ENCODE data around the gene HTR1A.

The HTR1A gene

DNA sequence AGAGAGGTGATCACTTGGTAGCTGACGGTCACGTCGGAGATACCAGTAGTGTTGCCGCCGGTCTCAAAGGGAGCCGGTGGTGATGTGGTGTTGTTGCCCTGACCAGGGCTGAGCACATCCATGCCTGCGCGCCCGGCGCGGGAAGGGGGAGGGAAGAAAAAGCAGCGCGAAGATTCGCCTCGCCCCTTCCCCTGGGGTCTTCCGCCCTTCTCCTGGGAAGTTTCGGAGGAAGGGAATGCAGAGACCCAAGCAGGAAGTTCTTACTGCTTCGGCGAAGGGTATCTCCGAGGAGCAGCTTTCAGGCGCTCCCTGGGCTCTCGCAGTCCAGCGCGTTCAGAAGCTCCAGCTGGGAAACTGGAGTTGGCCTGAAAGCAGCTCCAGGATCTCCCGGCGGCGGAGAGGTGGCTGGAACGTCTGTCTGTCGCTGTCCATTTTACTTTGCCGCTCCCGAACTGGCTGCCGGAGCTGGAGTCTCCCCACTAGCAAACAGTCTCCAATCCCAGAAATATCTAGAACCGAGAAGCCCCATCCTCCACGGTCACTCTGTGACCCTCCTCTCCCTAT, 565 bp downstream of the HTR1A start:
- Histone ChIP-seq H3K9me3 (ENCODE audit: insufficient read depth, low read length) (peaks cover 6% of the 10 kb centered on the region; the same call in 1 of the 2 replicates), H3K36me3 (ENCODE audit: insufficient read depth, insufficient read length, low read length) (no peaks in the 10 kb centered on the region), H3K4me3 (ENCODE audit: insufficient read length, low read depth) (peak overlapping the region; percentile 18), H3K27me3 (ENCODE audit: insufficient read depth, insufficient read length) (peaks cover 32% of the 10 kb centered on the region), H3K9ac (ENCODE audit: insufficient read length, low read depth) (no peak overlapping the region), H3K4me1 (ENCODE audit: insufficient read depth, insufficient read length) (no peaks in the 10 kb centered on the region)
- DNase-seq (ENCODE audit: low read depth, low spot score), result no peak
- TF ChIP-seq YY1 (IDR thresholded peaks at IDR 0.05; ENCODE audit: insufficient read depth, insufficient read length) (no peak), SUZ12 (IDR thresholded peaks at IDR 0.05; ENCODE audit: extremely low read depth, insufficient read depth, insufficient read length) (no peak)

DNA sequence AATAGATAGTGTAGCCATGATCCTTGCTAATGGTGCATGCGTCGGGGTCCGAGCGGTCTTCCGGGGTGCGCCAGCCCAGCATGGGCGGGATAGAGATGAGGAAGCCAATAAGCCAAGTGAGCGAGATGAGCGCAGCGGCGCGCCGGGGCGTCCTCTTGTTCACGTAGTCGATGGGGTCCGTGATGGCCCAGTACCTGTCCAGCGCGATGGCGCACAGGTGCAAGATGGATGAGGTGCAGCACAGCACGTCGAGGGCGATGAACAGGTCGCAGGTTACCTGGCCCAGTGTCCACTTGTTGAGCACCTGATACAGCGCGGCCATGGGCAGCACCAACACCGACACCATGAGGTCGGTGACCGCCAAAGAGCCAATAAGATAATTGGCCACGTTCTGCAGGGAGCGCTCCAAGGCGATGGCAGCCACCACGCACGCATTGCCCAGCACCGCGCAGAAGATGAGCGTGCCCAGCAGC, 1.1 kb downstream of the HTR1A start:
- DNase-seq (ENCODE audit: low read depth, low spot score), result no peak
- Histone ChIP-seq H3K4me1 (ENCODE audit: insufficient read depth, insufficient read length) (no peaks in the 10 kb centered on the region), H3K36me3 (ENCODE audit: insufficient read depth, insufficient read length, low read length) (no peaks in the 10 kb centered on the region), H3K4me3 (ENCODE audit: insufficient read length, low read depth) (no peak overlapping the region), H3K9me3 (ENCODE audit: insufficient read depth, low read length) (peaks cover 6% of the 10 kb centered on the region; the same call in 1 of the 2 replicates), H3K9ac (ENCODE audit: insufficient read length, low read depth) (no peak overlapping the region), H3K27me3 (ENCODE audit: insufficient read depth, insufficient read length) (peaks cover 32% of the 10 kb centered on the region)
- no peak for TF ChIP-seq YY1 (IDR thresholded peaks at IDR 0.05; ENCODE audit: insufficient read depth, insufficient read length)
- TF ChIP-seq SUZ12 (IDR thresholded peaks at IDR 0.05; ENCODE audit: extremely low read depth, insufficient read depth, insufficient read length), result no peak
- no peak for TF ChIP-seq ZNF274 (IDR thresholded peaks at IDR 0.05; ENCODE audit: low read depth, low read length)

DNA sequence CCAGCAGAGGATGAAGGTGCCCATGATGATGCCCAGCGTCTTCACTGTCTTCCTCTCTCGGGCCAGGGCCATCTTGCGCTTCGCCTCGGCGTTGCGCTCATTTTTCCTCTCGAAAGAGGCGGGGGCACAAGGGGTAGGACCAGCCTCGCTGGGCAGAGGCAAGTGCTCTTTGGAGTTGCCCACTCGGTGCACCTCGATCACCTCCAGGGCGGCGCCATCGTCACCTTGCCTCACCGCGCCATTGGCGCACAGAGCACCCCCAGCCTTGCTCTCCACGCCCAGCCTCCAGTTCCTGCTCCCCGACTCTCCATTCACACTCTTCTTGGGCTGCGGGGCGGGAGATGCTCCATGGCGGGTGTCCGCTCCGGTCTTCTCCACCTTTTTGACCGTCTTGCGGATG, 1.6 kb downstream of the HTR1A start:
- no peaks in the 10 kb centered on the region for H3K36me3 ChIP-seq (ENCODE audit: insufficient read depth, insufficient read length, low read length)
- H3K9ac ChIP-seq (ENCODE audit: insufficient read length, low read depth), result no peak overlapping the region
- peaks cover 6% of the 10 kb centered on the region; the same call in 1 of the 2 replicates for H3K9me3 ChIP-seq (ENCODE audit: insufficient read depth, low read length)
- no peaks in the 10 kb centered on the region for H3K4me1 ChIP-seq (ENCODE audit: insufficient read depth, insufficient read length)
- TF ChIP-seq ZNF274 (IDR thresholded peaks at IDR 0.05; ENCODE audit: low read depth, low read length), result no peak
- no peak for TF ChIP-seq YY1 (IDR thresholded peaks at IDR 0.05; ENCODE audit: insufficient read depth, insufficient read length)
- no peak for TF ChIP-seq SUZ12 (IDR thresholded peaks at IDR 0.05; ENCODE audit: extremely low read depth, insufficient read depth, insufficient read length)
- H3K27me3 ChIP-seq (ENCODE audit: insufficient read depth, insufficient read length), result peaks cover 32% of the 10 kb centered on the region
- H3K4me3 ChIP-seq (ENCODE audit: insufficient read length, low read depth), result no peak overlapping the region
- DNase-seq (ENCODE audit: low read depth, low spot score), result no peak

DNA sequence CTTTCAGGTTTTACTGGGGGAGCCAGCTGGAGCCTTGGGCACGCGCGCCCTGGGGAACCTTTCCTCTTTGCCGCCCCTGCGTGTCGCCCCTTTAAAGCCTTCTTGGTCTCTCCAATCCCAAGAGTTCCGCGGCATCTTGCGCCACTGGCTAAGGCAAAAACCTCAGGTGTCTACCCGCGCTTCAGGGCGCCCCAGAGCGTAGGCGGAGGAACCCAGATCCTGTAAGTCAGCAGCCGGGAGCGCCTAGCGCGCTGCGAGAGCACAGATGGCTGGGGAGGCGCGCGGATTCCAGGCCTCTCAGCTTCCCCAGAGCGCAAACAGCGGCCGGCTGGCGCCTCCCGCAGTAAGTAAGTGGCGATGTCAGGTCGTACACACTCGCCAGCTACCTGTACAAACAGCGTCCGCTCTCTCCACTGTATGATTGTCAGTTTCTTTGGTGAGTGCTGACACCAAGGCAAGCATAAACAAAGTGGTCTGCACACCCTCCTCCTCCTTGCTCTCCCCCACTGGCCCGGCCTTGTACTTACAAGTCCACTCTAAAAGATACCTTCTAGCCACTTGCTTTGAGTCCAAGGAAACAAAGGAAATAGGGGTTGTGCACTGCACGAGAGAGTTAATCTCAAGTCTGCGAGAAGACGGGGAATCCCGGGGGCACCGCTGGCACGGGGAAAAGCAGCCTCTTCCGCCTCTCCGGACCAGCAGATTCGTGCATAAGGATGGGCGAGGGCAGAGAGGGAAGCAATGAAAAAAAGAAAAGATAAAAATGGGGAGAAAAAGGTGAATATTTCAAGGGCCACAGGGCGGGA, 2.9 kb downstream of the HTR1A start:
- Histone ChIP-seq H3K27me3 (ENCODE audit: insufficient read depth, insufficient read length) (peaks cover 32% of the 10 kb centered on the region), H3K4me3 (ENCODE audit: insufficient read length, low read depth) (peak overlapping the region; percentile 25), H3K9me3 (ENCODE audit: insufficient read depth, low read length) (peaks cover 6% of the 10 kb centered on the region; the same call in 1 of the 2 replicates), H3K9ac (ENCODE audit: insufficient read length, low read depth) (peak overlapping the region; percentile 38), H3K4me1 (ENCODE audit: insufficient read depth, insufficient read length) (no peaks in the 10 kb centered on the region), H3K36me3 (ENCODE audit: insufficient read depth, insufficient read length, low read length) (no peaks in the 10 kb centered on the region)
- peak; percentile 82 for DNase-seq (ENCODE audit: low read depth, low spot score)
- TF ChIP-seq YY1 (IDR thresholded peaks at IDR 0.05; ENCODE audit: insufficient read depth, insufficient read length), result no peak
- no peak for TF ChIP-seq ZNF274 (IDR thresholded peaks at IDR 0.05; ENCODE audit: low read depth, low read length)
- no peak for TF ChIP-seq SUZ12 (IDR thresholded peaks at IDR 0.05; ENCODE audit: extremely low read depth, insufficient read depth, insufficient read length)

DNA sequence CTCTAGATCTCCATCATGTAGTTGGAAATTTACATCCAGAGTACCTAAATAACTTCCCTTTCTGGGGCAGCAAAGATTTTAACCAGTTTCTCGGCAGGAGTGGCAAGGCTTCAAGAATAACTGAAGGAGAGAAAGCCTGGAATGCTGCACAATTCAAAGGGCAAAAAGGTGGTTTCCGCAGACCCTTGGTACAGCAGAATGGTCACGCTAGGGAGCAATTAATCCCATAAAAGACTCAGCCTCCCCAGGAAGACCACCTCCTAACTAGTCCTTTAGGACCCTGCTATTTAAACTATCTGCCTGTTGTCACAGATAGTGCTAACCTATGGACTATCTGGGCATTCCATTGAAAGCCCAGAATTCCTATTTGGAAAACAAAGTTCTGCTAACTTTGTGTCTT, 3.6 kb downstream of the HTR1A start:
- H3K9ac ChIP-seq (ENCODE audit: insufficient read length, low read depth), result peak overlapping the region; percentile 38
- peaks cover 32% of the 10 kb centered on the region for H3K27me3 ChIP-seq (ENCODE audit: insufficient read depth, insufficient read length)
- no peak for DNase-seq (ENCODE audit: low read depth, low spot score)

DNA sequence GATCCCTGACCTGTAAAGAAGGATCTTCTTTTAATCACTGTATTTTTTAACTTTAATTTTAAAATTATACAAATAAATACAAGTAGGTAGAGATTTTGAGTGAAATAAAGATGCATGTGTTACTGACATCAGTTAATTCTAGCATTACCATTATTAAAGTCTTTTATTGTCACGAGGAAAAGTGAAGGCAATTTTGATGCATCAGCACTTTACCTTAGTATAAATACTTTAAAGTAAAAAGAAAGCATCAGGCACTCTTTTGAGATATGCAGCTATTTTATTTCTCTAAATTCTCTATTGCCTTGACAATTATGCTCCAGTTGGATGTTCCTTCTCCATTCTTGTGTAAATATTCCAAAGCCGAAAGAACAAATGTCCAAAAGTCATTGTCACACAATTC, 4.6 kb downstream of the HTR1A start:
- H3K4me3 ChIP-seq (ENCODE audit: insufficient read length, low read depth), result no peak overlapping the region
- H3K27me3 ChIP-seq (ENCODE audit: insufficient read depth, insufficient read length), result peaks cover 28% of the 10 kb centered on the region
- H3K36me3 ChIP-seq (ENCODE audit: insufficient read depth, insufficient read length, low read length), result no peaks in the 10 kb centered on the region
- DNase-seq (ENCODE audit: low read depth, low spot score), result no peak
- H3K4me1 ChIP-seq (ENCODE audit: insufficient read depth, insufficient read length), result no peaks in the 10 kb centered on the region
- peaks cover 6% of the 10 kb centered on the region; the same call in 1 of the 2 replicates for H3K9me3 ChIP-seq (ENCODE audit: insufficient read depth, low read length)
- no peak overlapping the region for H3K9ac ChIP-seq (ENCODE audit: insufficient read length, low read depth)
- TF ChIP-seq ZNF274 (IDR thresholded peaks at IDR 0.05; ENCODE audit: low read depth, low read length) (no peak), YY1 (IDR thresholded peaks at IDR 0.05; ENCODE audit: insufficient read depth, insufficient read length) (no peak), SUZ12 (IDR thresholded peaks at IDR 0.05; ENCODE audit: extremely low read depth, insufficient read depth, insufficient read length) (no peak)

More for the DNA sequence above, 3.6 kb downstream of the HTR1A start:
- Histone ChIP-seq H3K4me1 (ENCODE audit: insufficient read depth, insufficient read length) (no peaks in the 10 kb centered on the region), H3K4me3 (ENCODE audit: insufficient read length, low read depth) (peak overlapping the region; percentile 20), H3K9me3 (ENCODE audit: insufficient read depth, low read length) (peaks cover 6% of the 10 kb centered on the region; the same call in 1 of the 2 replicates), H3K36me3 (ENCODE audit: insufficient read depth, insufficient read length, low read length) (no peaks in the 10 kb centered on the region)
- TF ChIP-seq SUZ12 (IDR thresholded peaks at IDR 0.05; ENCODE audit: extremely low read depth, insufficient read depth, insufficient read length) (no peak), YY1 (IDR thresholded peaks at IDR 0.05; ENCODE audit: insufficient read depth, insufficient read length) (no peak), ZNF274 (IDR thresholded peaks at IDR 0.05; ENCODE audit: low read depth, low read length) (no peak)

DNA sequence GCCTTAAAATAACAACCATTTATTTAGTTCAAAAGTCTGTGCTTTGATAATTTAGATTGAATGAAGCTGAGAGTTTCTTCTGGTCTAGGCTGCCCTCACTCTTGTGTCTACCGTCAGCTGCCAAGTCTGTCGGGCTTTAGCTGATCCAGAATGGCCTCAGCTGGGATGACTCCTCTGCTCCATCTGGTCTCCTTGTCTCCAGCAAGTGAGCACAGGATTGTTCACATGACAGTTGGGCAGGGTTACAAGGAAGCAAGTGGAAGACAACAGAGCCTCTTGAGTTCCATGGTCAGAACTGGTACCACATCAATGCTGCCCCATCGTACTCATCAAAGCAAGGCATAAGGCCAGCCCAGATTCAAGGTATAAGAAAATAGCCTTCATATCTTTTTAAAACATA, 9.0 kb downstream of the HTR1A start:
- Histone ChIP-seq H3K9ac (ENCODE audit: insufficient read length, low read depth) (no peak overlapping the region), H3K27me3 (ENCODE audit: insufficient read depth, insufficient read length) (no peaks in the 10 kb centered on the region), H3K9me3 (ENCODE audit: insufficient read depth, low read length) (no peaks in the 10 kb centered on the region), H3K4me3 (ENCODE audit: insufficient read length, low read depth) (no peak overlapping the region), H3K4me1 (ENCODE audit: insufficient read depth, insufficient read length) (no peaks in the 10 kb centered on the region), H3K36me3 (ENCODE audit: insufficient read depth, insufficient read length, low read length) (no peaks in the 10 kb centered on the region)
- TF ChIP-seq ZNF274 (IDR thresholded peaks at IDR 0.05; ENCODE audit: low read depth, low read length), result no peak
- no peak for DNase-seq (ENCODE audit: low read depth, low spot score)

All from NT2/D1 (cell line).